A549 (cell line): ENCODE data around the gene PTPN1.

ENCODE experiments used
- EP300 ChIP-seq, 2 experiments: fragments of >200 bp; sonication (Bioruptor Twin); formaldehyde crosslinking; IDR thresholded peaks; 2 replicates in 1 of 2; 3 replicates in 1 of 2; pipeline ENCODE4 v1.6.1; 2016 to 2017
- ESRRA ChIP-seq: fragments of 150-350 bp; IDR thresholded peaks from 2 replicates; pipeline ENCODE4 v1.6.1; 2014; ENCODE audit warnings: mild to moderate bottlenecking, low read length, borderline replicate concordance
- JUNB ChIP-seq: fragments of >200 bp; sonication (Bioruptor Twin); formaldehyde crosslinking; IDR thresholded peaks from 2 replicates; pipeline ENCODE4 v1.6.1; 2016
- MAX ChIP-seq: IDR thresholded peaks from 2 replicates; pipeline ENCODE4 v1.6.1; 2012
- NFE2L2 ChIP-seq: fragments of 150-350 bp; conservative IDR thresholded peaks from 2 replicates; pipeline ENCODE4 v1.6.1; 2014; ENCODE audit warnings: low read length
- NR3C1 ChIP-seq: fragments of >200 bp; sonication (Bioruptor Twin); formaldehyde crosslinking; IDR thresholded peaks from 3 replicates; pipeline ENCODE4 v1.6.1; 2017
- POLR2A ChIP-seq: IDR thresholded peaks from 2 replicates; pipeline ENCODE4 v1.6.1; 2012; ENCODE audit warnings: mild to moderate bottlenecking, low read length
- REST ChIP-seq: fragments of 200-600 bp; sonication (generic); IDR thresholded peaks from 2 replicates; pipeline ENCODE4 v1.6.1; 2016; ENCODE audit warnings: antibody characterized with exemption, mild to moderate bottlenecking, moderate library complexity
- ZC3H11A ChIP-seq: fragments of 450-650 bp; IDR thresholded peaks from 2 replicates; pipeline ENCODE4 v1.6.1; 2014; ENCODE audit warnings: antibody characterized with exemption, mild to moderate bottlenecking
- TF ChIP-seq, protein P1 (sequence below): fragments of >200 bp; sonication (Bioruptor Twin); formaldehyde crosslinking; IDR thresholded peaks from 3 replicates; pipeline ENCODE4 v1.5.1; 2016

DNA sequence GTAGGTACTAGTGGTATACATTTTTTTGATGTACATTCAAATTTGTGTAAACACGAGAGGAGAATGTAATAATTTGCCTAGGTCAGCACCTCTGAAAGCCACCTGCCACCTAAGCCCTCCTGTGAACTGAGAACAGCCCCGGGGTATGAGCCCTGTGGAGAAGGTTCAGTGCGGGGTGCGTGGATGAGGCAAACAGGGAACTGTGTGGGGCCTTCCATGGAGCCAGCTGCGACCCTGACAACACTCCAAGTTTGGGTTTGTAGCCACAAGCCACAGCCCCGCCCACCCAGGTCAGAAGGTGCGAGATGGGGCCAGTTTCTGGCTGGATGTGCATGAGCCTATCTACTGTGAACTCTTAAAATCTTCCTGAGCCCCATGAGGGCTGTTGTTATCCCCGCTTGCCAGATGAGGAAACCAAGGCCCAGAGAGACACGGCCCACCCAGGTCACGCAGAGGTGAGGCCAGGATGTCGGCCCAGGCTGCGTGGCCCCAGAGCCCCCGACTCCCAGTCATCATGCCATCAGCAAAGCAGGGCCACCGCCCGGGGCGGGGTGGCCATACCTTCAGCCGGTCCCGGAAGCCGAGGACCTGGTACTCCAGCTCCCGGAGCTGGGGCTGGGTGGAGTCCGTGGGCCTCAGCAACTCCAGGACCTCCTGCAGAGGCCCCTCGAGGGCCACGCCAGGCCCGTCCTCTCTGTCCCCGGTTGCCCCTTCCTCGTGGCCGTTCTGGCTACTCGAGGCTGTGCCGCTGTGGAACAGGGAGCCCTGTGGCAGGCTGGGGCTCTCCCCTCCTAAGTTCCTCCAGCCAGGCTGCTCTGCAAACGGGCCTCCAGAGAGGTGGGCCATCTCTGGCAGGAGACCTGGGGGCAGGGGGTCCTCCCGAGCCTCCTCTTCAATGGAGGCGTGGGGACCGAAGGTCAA lies 91.6 kb downstream of the PTPN1 start:
- TF ChIP-seq, protein P1, sequence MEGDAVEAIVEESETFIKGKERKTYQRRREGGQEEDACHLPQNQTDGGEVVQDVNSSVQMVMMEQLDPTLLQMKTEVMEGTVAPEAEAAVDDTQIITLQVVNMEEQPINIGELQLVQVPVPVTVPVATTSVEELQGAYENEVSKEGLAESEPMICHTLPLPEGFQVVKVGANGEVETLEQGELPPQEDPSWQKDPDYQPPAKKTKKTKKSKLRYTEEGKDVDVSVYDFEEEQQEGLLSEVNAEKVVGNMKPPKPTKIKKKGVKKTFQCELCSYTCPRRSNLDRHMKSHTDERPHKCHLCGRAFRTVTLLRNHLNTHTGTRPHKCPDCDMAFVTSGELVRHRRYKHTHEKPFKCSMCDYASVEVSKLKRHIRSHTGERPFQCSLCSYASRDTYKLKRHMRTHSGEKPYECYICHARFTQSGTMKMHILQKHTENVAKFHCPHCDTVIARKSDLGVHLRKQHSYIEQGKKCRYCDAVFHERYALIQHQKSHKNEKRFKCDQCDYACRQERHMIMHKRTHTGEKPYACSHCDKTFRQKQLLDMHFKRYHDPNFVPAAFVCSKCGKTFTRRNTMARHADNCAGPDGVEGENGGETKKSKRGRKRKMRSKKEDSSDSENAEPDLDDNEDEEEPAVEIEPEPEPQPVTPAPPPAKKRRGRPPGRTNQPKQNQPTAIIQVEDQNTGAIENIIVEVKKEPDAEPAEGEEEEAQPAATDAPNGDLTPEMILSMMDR: no peak
- TF ChIP-seq ESRRA (no peak), POLR2A (no peak), REST (no peak), NR3C1 (no peak), ZC3H11A (no peak), EP300 (IDR thresholded peaks at IDR 0.05) (no peak), NFE2L2 (no peak), MAX (no peak), JUNB (no peak)
